Measurements from ENCODE around the gene MIB1. TPM values are rescaled to one million over a fixed set of nuclear protein-coding genes. Genes with fewer than 3 reads are reported as not detected.

The MIB1 gene
- total RNA-seq, 4 donors from 2014 or later: 15.7 to 31.8 (median 27.6) TPM

DNA sequence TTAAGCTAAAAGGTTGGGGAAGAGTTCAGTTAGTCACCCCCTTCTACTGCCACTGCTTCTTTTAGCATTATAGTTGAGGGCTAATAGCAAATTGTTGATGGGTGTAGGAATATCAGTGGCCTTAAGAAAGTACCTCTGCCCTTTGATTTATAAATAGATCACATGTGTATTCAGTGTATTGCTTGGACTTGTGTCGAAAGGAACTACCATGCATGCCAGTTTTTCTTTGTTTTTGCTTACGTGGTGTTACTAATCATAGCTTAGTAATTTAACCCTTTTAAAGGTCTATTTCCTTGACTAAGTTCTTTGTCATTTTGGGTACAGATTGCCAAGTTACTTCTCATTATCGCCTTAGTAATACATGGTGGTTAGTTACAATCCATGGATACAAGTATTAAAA lies 85.6 kb downstream of the MIB1 start:
- Histone ChIP-seq H3K36me3 (peaks cover 0 to 4% (median 0%) of the 10 kb centered on the region in 4 donors), H3K27ac (peak overlapping the region in 3 of 4 donors; percentile 4 to 31 (median 14)), H3K9me3 (no peaks in the 10 kb centered on the region), H3K4me1 (peaks cover 0 to 8% (median 0%) of the 10 kb centered on the region in 4 donors), H3K4me3 (no peak overlapping the region), H3K27me3 (no peaks in the 10 kb centered on the region)
- no peak for DNase-seq
- intact Hi-C loops (cut with DNase I; ENCODE audit: low total_unique reads): no loop called here
- WGBS, 2 donors (ENCODE audit: low coverage in 1 of 2): 56 to 65% methylated on average over 3 of the region's 3 CpGs
- in situ Hi-C loops (cut with MboI; ENCODE audit: low pct_ligation_motif_present in 1 of 4, low pct_unique_long_range_greater_than_20kb in 1 of 4, low sequenced_read_pairs in 3 of 4): loop anchor here in 1 of 4 donors (25.0 kb wide), 1 partner anchor 639 kb away; no protein-coding TSS in a partner anchor
- TF ChIP-seq, protein P1, sequence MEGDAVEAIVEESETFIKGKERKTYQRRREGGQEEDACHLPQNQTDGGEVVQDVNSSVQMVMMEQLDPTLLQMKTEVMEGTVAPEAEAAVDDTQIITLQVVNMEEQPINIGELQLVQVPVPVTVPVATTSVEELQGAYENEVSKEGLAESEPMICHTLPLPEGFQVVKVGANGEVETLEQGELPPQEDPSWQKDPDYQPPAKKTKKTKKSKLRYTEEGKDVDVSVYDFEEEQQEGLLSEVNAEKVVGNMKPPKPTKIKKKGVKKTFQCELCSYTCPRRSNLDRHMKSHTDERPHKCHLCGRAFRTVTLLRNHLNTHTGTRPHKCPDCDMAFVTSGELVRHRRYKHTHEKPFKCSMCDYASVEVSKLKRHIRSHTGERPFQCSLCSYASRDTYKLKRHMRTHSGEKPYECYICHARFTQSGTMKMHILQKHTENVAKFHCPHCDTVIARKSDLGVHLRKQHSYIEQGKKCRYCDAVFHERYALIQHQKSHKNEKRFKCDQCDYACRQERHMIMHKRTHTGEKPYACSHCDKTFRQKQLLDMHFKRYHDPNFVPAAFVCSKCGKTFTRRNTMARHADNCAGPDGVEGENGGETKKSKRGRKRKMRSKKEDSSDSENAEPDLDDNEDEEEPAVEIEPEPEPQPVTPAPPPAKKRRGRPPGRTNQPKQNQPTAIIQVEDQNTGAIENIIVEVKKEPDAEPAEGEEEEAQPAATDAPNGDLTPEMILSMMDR (IDR thresholded peaks at IDR 0.05): no peak
- TF ChIP-seq EP300 (IDR thresholded peaks at IDR 0.05; ENCODE audit: low read depth): no peak
- no peak for TF ChIP-seq POLR2AphosphoS5 (IDR thresholded peaks at IDR 0.05)
- TF ChIP-seq POLR2A (IDR thresholded peaks at IDR 0.05): no peak

DNA sequence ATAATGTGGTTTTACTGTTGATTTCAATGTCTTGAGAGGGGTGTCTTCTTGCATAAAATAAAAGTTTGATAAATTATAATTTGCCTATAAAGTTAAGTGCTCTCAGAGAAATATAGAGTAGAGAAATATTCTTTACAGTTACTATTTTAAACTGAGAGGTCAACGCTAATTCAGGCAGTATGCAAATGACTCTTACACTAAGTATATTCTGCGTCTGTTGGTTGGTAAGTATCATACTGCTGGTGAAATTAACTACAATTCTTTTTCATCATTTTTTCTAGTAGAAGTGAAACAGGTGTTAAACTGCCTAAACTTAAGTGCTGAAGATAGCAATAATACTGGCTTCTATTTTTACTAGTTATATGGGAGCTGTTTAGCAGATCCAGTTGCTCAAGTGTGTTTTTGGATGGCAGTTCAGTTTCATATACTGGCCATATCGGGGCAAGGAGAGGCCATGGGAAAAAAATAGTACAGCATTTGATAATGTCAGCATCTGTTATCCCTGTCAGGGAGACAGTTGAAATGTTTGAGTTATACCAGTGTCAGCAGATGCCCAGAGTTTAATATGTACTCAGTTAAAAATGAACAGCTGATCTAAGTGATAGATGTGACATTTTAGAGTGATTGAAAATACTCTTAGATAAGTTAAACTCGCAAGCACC lies 86.2 kb downstream of the MIB1 start:
- intact Hi-C loops (cut with DNase I; ENCODE audit: low total_unique reads) (no loop called here), in situ Hi-C loops (cut with MboI; ENCODE audit: low pct_ligation_motif_present in 1 of 4, low pct_unique_long_range_greater_than_20kb in 1 of 4, low sequenced_read_pairs in 3 of 4) (loop anchor here in 1 of 4 donors (25.0 kb wide), 1 partner anchor 639 kb away; no protein-coding TSS in a partner anchor)
- no peaks in the 10 kb centered on the region for H3K27me3 ChIP-seq
- TF ChIP-seq, protein P1 (IDR thresholded peaks at IDR 0.05): no peak
- no peak for TF ChIP-seq POLR2A (IDR thresholded peaks at IDR 0.05)
- TF ChIP-seq POLR2AphosphoS5 (IDR thresholded peaks at IDR 0.05): no peak
- no peak for TF ChIP-seq EP300 (IDR thresholded peaks at IDR 0.05; ENCODE audit: low read depth)
- peaks cover 0 to 4% (median 0%) of the 10 kb centered on the region in 4 donors for H3K36me3 ChIP-seq
- peaks cover 0 to 8% (median 0%) of the 10 kb centered on the region in 4 donors for H3K4me1 ChIP-seq
- H3K4me3 ChIP-seq: no peak overlapping the region
- H3K27ac ChIP-seq: peak overlapping the region in 3 of 4 donors; percentile 0 to 31 (median 4)
- DNase-seq: no peak
- 73 to 84% methylated on average over 4 of the region's 4 CpGs for WGBS, 2 donors (ENCODE audit: low coverage in 1 of 2)
- H3K9me3 ChIP-seq: no peaks in the 10 kb centered on the region

DNA sequence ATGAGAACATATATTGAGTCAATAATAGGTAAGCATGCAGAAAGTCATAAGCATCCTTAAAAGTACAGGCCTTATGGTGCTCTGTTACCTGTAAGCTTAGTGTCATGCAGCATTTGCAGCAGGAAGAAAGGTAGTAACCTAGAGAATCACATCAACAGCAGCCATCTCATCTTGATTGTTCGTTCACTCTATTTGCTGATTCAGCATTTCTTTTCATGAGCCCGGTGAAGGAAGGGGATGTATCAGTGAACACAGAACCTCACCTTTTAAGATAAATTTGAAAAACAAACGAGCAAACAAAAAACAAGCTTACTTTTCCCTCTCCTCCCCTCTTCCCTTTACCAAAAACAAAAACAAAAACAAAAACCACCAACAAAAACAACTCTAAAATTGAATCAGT lies 89.9 kb downstream of the MIB1 start:
- no peak for DNase-seq
- Histone ChIP-seq H3K9me3 (no peaks in the 10 kb centered on the region), H3K4me3 (peak overlapping the region in 2 of 4 donors; percentile 5 to 9), H3K4me1 (peaks cover 0 to 8% (median 0%) of the 10 kb centered on the region in 4 donors), H3K27ac (peak overlapping the region in 2 of 4 donors; percentile 65 to 73), H3K36me3 (no peaks in the 10 kb centered on the region), H3K27me3 (no peaks in the 10 kb centered on the region)
- in situ Hi-C loops (cut with MboI; ENCODE audit: low pct_ligation_motif_present in 1 of 4, low pct_unique_long_range_greater_than_20kb in 1 of 4, low sequenced_read_pairs in 3 of 4): loop anchor here in 1 of 4 donors (25.0 kb wide), 1 partner anchor 643 kb away; no protein-coding TSS in a partner anchor
- TF ChIP-seq POLR2A (IDR thresholded peaks at IDR 0.05) (no peak), POLR2AphosphoS5 (IDR thresholded peaks at IDR 0.05) (no peak), EP300 (IDR thresholded peaks at IDR 0.05; ENCODE audit: low read depth) (no peak)
- TF ChIP-seq, protein P1 (IDR thresholded peaks at IDR 0.05): no peak
- intact Hi-C loops (cut with DNase I; ENCODE audit: low total_unique reads): no loop called here
- 73 to 84% methylated on average over 3 of the region's 3 CpGs for WGBS, 2 donors (ENCODE audit: low coverage in 1 of 2)

DNA sequence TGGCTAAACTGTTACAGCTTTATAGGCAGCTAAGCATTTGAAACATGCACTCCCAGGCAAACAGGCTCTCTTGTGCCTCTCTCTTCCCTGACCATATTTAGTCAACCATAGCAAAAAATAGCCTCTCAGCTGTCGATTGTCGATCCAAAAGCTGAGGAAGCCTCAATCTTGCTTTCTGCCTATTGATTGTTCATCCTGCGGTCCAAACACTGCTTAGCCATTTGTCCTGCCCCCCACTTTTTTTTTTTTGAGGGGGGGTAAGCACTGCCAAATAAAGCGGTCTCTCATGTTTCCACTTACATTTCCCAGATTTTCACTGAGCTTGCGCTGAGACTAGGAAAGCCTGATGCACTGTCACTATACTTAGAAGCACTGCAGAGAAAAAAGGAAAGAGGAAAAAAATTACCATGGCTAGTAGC lies 90.8 kb downstream of the MIB1 start:
- no peaks in the 10 kb centered on the region for H3K27me3 ChIP-seq
- no peaks in the 10 kb centered on the region for H3K36me3 ChIP-seq
- H3K27ac ChIP-seq: peak overlapping the region; percentile 25 to 73 (median 60)
- WGBS, 2 donors (ENCODE audit: low coverage in 1 of 2): 60 to 81% methylated on average over 3 to 5 of the region's 5 CpGs
- peak in 2 of 3 donors; percentile 25 to 32 for TF ChIP-seq POLR2AphosphoS5 (IDR thresholded peaks at IDR 0.05)
- TF ChIP-seq POLR2A (IDR thresholded peaks at IDR 0.05): no peak
- in situ Hi-C loops (cut with MboI; ENCODE audit: low pct_ligation_motif_present in 1 of 4, low pct_unique_long_range_greater_than_20kb in 1 of 4, low sequenced_read_pairs in 3 of 4): loop anchor here in 1 of 4 donors (25.0 kb wide), 1 partner anchor 644 kb away; no protein-coding TSS in a partner anchor
- no peak for DNase-seq
- H3K4me3 ChIP-seq: peak overlapping the region in 1 of 4 donors; percentile 5
- H3K9me3 ChIP-seq: no peaks in the 10 kb centered on the region
- intact Hi-C loops (cut with DNase I; ENCODE audit: low total_unique reads): no loop called here
- peaks cover 0 to 4% (median 0%) of the 10 kb centered on the region in 4 donors for H3K4me1 ChIP-seq
